Measurements from ENCODE around the gene LCN10. TPM values are rescaled to one million over a fixed set of nuclear protein-coding genes. Genes with fewer than 3 reads are reported as not detected.
"Not testable (repeated sequence)": the region's sequence is repeated elsewhere in the genome, so short reads cannot be mapped to it uniquely, and the experiment has no call there.

The LCN10 gene
- total RNA-seq: 10 to 100 TPM; 11.0 to 11.1 TPM
- 1 to 10 TPM in 2 of 3 donors, under 1 TPM in 1; 0.60 to 6.6 (median 3.1) TPM for polyA plus RNA-seq
- total RNA-seq: 0 to 0.26 (median 0.11) reads per million in 6 experiments

DNA sequence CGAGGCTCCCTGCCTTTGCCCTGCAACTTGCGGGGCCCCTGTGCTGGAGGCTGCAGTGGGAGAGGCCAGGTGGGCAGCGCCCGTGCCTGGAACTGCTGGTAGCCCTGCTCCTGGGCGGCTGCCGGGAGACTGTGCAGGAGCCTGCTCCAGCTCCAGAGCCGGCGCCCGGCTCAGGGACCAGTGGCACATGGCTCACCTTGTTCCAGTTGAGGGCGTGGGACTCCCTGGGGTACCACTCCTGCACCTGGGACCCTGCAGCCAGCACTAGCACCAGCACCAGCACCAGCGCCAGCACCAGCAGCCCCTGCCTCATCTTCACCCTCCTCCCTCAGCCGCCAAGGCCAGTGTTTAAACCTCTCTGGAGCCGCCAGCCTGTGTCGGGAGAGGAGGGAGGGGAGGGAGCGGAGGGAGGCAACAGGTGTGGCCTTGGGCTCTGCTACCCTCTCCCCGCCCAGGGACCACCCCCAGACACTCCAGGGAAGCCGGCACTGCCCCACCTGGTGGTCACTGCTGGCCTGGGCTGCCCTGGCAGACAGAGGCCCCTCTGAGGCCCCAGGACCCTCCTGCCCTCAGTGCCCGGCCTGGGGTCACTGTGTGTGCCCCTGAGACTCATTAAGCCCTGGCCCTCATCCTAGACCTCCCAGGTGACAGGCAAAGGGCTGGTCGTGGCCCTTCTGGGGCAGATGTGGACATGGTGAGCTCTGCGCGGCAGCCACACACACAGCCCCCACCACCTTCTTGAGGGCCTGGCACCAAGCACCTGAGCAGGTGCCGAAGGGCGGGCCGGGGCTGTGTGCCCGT is at the start of gene LCN10:
Gene LCN10 (minus strand): TSS at position 350 of the 801 bp plus-strand sequence. CDS start 37 bp downstream, at position 313.
- DNase-seq (no peak), ATAC-seq (no peak)
- Mint-ChIP-seq H3K4me1 (peaks cover 2 to 14% (median 9%) of the 10 kb centered on the region in 4 donors), H3K4me3 (peak within 1 kb of the TSS; percentile 62 to 88 (median 78)), H3K27me3 (no peaks in the 10 kb centered on the region), H3K36me3 (peaks cover 0 to 6% (median 0%) of the 10 kb centered on the region in 3 donors), H3K27ac (peak within 1 kb of the TSS in 5 of 10 donors; percentile 49 to 84 (median 74)), H3K9me3 (no peaks in the 10 kb centered on the region)
- POLR2A ChIA-PET: interaction anchor here (3.3 kb wide), 1 partner anchor 15 kb away, joined by 38 read pairs; no protein-coding TSS in a partner anchor

DNA sequence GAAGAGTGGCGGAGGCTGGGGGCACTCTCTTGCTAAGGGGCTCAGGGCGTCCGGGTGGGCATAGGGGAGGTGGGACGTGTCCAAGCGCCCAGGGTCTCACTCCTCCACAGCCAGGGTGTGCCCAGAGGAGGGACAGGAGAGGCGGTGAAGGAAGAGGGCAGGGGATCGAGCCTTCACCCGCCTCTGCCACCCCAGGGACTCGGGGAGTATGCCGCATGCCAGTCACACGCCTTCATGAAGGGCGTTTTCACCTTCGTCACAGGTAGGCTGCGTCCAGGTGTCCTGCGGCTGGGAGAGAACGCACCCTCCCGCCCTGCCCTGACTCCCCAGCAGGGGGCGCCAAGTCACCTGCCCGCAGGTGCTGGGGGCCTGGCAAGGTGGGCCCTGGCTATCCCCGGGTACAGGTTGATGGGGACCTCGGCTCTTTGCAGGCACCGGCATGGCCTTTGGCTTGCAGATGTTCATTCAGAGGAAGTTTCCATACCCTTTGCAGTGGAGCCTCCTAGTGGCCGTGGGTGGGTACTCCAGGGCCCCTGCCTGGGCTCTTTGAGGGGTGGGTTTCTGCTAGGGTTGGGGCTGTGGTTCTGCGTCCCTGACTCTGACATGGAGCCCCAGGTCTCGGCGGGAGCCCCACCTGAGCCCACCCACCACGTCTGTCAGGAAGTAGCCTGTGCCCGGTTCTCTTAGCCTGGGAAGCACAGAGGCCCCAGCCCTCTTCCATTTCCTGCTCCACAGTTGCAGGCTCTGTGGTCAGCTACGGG is 49.0 kb upstream of the LCN10 start:
- Mint-ChIP-seq H3K27ac (peak overlapping the region; percentile 70 to 98 (median 96)), H3K27me3 (peaks cover 0 to 5% (median 0%) of the 10 kb centered on the region in 5 donors), H3K4me3 (peak overlapping the region; percentile 83 to 92 (median 86)), H3K9me3 (no peaks in the 10 kb centered on the region), H3K36me3 (peaks cover 0 to 9% (median 3%) of the 10 kb centered on the region in 3 donors), H3K4me1 (peaks cover 8 to 44% (median 40%) of the 10 kb centered on the region in 4 donors)
- ATAC-seq (peak; percentile 36 to 41), DNase-seq (peak in 9 of 10 donors; percentile 50 to 86 (median 72))
- POLR2A ChIA-PET: interaction anchor here (0.6 to 4.9 kb wide), 8 partner anchors 8 to 449 kb away, joined by 3 to 44 read pairs (median 4); partner anchors contain the start of genes PAXX, RABL6 and TUBB4B

DNA sequence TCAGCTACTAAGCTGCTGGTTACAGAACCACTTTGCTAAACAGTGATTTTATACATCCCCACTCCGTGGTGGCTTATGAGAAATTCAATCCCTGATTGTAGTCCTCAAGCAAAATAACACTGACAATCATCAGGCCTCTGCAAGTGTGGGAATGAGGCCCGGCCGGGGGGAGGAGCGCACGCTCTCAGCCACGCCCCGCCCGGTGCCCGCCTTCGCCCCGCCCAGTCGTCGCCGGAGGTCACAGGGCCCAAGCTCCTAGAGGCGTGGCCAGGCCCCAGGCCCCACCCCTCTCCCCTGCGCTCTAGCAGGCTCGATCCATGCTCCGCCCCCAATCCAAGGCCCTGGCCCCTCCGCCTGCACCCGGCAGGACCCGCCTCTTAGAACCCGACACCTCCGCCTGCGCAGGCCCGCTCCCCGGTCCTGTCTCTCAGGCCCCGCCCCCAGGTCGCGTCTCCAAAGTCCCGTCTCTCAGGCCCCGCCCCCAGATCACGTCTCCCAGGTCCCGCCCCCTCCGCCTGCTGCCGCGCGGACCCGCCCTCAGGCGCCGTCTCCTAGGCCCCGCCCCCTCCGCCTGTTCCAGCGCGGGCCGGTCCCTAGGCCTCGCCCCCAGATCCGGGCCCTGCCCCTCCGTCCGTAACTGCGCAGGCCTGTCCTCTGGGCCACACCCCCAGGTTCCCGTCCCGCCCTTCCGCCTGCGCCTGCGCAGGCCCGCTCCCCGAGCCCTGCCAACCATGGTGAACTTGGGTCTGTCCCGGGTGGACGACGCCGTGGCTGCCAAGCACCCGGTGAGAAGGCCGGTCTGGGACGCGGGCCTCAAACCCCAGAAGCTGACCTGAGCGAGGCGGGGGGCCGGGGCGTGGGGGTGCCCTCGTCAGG is 48.1 kb upstream of the LCN10 start, which contains the start of gene TMEM141:
Gene TMEM141 (plus strand): TSS at position 705 of the 876 bp plus-strand sequence. CDS start 27 bp downstream, at position 732.
- peak; percentile 97 to 100 (median 100) for DNase-seq
- Mint-ChIP-seq H3K9me3 (no peaks in the 10 kb centered on the region), H3K36me3 (peaks cover 0 to 9% (median 3%) of the 10 kb centered on the region in 3 donors), H3K27me3 (peaks cover 0 to 5% (median 0%) of the 10 kb centered on the region in 5 donors), H3K4me1 (peaks cover 4 to 36% (median 32%) of the 10 kb centered on the region in 4 donors), H3K4me3 (peak within 1 kb of the TSS; percentile 83 to 92 (median 86)), H3K27ac (peak within 1 kb of the TSS; percentile 70 to 98 (median 96))
- peak; percentile 87 for ATAC-seq
- POLR2A ChIA-PET: interaction anchor here (0.5 to 4.9 kb wide), 13 partner anchors 9 to 450 kb away, joined by 3 to 44 read pairs (median 5); partner anchors contain the start of genes CLIC3, FBXW5, MAN1B1 and PAXX

DNA sequence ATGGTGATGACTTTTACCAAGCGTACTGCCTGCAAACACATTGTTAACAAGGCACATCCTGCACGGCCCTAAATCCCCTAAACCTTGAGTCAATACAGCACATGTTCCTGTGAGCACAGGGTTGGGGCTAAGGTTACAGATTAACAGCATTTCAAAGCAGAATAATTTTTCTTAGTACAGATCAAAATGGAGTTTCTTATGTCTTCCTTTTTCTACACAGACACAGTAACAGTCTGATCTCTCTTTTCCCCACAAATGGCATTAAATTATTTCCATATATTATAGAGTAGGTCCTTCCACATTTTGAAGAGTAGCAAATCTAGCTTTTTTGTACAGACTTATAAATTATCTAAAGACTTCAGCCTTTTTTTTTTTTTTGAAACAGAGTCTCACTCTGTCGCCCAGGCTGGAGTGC is 46.8 kb upstream of the LCN10 start:
- Mint-ChIP-seq H3K4me1 (peaks cover 4 to 33% (median 28%) of the 10 kb centered on the region in 4 donors), H3K9me3 (no peaks in the 10 kb centered on the region), H3K27me3 (peaks cover 0 to 5% (median 0%) of the 10 kb centered on the region in 5 donors), H3K36me3 (peaks cover 0 to 9% (median 3%) of the 10 kb centered on the region in 3 donors), H3K27ac (peak overlapping the region in 1 of 10 donors; percentile 69), H3K4me3 (no peak overlapping the region)
- POLR2A ChIA-PET: interaction anchor here (1.0 kb wide), 1 partner anchor 239 kb away, joined by 5 read pairs; no protein-coding TSS in a partner anchor
- DNase-seq (no peak), ATAC-seq (no peak)

DNA sequence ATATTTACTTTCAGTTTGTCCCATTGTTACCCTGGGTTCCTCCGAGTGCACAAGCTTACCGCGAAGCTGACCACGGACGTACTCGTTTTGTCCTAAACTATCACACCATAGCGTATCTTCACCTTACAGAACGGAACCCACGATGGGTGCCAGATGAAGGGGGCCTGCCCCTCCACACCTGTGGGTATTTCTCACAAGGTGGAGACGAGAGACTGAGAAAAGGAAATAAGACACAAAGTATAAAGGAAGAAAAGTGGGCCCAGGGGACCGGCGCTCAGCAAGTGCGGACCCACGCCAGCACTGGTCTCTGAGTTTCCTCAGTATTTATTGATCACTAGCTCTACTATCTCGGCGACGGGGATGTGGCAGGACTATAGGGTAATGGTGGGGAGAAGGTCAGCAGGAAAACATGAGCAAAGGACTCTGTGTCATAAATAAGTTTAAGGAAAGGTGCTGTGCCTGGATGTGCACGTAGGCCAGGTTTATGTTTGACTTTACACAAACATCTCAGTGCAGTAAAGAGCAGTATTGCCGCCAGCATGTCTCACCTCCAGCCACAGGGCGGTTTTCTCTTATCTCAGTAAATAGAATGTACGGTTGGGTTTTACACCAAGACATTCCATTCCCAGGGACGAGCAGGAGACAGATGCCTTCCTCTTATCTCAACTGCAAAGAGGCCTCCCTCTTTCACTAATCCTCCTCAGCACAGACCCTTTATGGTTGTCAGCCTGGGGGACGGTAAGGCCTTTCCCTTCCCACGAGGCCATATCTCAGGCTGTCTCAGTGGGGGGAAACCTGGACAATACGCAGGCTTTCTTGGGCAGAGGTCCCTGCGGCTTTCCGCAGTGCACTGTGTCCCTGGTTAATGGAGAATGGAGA is 46.1 kb upstream of the LCN10 start:
- Mint-ChIP-seq H3K4me1 (peaks cover 4 to 33% (median 28%) of the 10 kb centered on the region in 4 donors), H3K4me3 (peak overlapping the region in 1 of 10 donors; percentile 70), H3K27ac (peak overlapping the region in 3 of 10 donors; percentile 12 to 40 (median 21))
- not testable (repeated sequence) for H3K27me3 Mint-ChIP-seq, ATAC-seq, H3K9me3 Mint-ChIP-seq, H3K36me3 Mint-ChIP-seq, DNase-seq
- POLR2A ChIA-PET: interaction anchor here (0.9 to 1.3 kb wide), 3 partner anchors 240 to 247 kb away, joined by 3 to 5 read pairs (median 5); no protein-coding TSS in a partner anchor

DNA sequence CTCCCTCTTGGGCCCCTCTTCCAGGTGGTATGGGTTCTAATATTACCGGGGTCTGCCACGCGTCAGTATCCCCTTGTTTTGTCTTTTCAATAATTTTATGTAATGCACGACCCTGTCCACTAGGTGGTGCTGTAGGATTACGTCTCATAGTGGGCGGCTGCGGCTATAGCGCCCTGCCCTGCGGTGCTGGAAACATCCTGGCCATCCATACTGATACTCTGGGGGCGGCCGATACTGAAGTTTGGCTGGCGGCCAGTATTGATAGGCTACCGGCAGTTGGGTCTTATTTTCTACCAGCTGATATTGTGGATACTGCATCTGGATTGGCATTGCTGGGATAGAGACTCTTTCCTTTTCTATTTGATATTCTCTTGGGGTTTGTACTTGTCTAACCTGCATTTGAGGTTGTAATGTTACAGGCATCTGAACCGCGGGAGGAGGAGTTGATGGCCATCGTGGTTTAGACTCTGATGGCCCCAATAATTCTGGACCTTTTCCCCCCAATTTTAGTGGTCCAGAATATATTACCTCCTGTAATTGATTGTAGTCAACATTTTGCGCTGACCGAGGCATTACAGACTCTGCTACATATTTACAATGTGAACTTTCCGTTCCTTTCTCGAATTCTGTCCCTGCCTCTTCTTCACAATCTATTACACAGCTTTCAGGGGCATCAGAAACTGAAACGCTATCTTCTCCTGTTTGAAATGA is 45.1 kb upstream of the LCN10 start:
- POLR2A ChIA-PET: interaction anchor here (0.9 to 1.3 kb wide), 3 partner anchors 243 to 248 kb away, joined by 3 to 5 read pairs (median 4); no protein-coding TSS in a partner anchor
- ATAC-seq (no peak), DNase-seq (peak; percentile 38 to 86 (median 70))
- Mint-ChIP-seq H3K27me3 (peaks cover 0 to 5% (median 2%) of the 10 kb centered on the region in 5 donors), H3K27ac (no peak overlapping the region), H3K4me3 (peak overlapping the region in 1 of 10 donors; percentile 3), H3K36me3 (peaks cover 0 to 2% (median 0%) of the 10 kb centered on the region in 3 donors), H3K4me1 (peaks cover 1 to 33% (median 25%) of the 10 kb centered on the region in 4 donors), H3K9me3 (no peaks in the 10 kb centered on the region)

DNA sequence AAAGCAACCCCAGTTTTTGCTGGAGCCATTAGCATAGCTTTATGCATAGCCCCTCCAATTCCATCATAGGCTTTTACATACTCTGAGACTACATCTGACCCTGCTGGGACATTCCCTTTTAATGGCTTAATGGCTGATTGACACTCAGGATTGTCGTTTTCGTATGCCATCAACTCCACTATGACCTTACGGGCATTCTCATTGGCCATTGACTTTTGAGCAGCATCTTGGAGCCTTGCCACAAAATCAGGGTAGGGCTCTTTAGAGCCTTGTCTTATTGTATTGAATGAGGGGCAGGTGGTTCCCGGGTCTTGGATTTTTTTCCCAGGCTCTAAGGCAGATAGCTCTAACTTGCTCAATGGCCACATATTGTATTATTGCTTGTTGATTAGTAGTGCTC is 44.2 kb upstream of the LCN10 start:
- H3K27me3 Mint-ChIP-seq, ATAC-seq, DNase-seq, H3K4me3 Mint-ChIP-seq, H3K36me3 Mint-ChIP-seq, H3K9me3 Mint-ChIP-seq, H3K27ac Mint-ChIP-seq: not testable (repeated sequence)
- POLR2A ChIA-PET: interaction anchor here (1.0 kb wide), 1 partner anchor 244 kb away, joined by 4 read pairs; no protein-coding TSS in a partner anchor
- peaks cover 1 to 29% (median 19%) of the 10 kb centered on the region in 4 donors for H3K4me1 Mint-ChIP-seq

DNA sequence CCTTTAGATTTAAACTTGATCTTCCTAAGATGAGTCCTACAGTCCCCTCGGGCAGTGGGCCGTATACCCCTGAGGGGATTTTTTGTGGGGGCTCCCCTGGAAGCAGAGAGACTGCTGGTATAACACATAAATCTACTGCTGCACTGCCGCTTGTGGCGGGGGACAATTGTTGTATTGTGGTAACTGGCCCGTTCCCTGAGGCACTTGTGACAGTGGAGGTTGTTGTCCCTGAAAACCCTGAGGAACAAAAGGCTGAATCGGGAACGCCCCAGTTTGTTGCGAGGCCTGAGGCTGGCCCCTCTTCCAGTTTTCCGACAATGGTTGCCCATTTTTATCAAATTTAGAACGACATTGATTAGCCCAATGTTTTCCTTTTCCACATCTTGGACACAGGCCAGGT is 43.7 kb upstream of the LCN10 start:
- DNase-seq: no peak
- Mint-ChIP-seq H3K36me3 (no peaks in the 10 kb centered on the region), H3K4me1 (peaks cover 1 to 25% (median 16%) of the 10 kb centered on the region in 4 donors), H3K4me3 (no peak overlapping the region), H3K9me3 (no peaks in the 10 kb centered on the region), H3K27me3 (peaks cover 0 to 5% (median 3%) of the 10 kb centered on the region in 5 donors), H3K27ac (no peak overlapping the region)
- POLR2A ChIA-PET: interaction anchor here (0.6 kb wide), 2 partner anchors 346 to 788 kb away, joined by 3 to 6 read pairs; no protein-coding TSS in a partner anchor
- no peak for ATAC-seq

DNA sequence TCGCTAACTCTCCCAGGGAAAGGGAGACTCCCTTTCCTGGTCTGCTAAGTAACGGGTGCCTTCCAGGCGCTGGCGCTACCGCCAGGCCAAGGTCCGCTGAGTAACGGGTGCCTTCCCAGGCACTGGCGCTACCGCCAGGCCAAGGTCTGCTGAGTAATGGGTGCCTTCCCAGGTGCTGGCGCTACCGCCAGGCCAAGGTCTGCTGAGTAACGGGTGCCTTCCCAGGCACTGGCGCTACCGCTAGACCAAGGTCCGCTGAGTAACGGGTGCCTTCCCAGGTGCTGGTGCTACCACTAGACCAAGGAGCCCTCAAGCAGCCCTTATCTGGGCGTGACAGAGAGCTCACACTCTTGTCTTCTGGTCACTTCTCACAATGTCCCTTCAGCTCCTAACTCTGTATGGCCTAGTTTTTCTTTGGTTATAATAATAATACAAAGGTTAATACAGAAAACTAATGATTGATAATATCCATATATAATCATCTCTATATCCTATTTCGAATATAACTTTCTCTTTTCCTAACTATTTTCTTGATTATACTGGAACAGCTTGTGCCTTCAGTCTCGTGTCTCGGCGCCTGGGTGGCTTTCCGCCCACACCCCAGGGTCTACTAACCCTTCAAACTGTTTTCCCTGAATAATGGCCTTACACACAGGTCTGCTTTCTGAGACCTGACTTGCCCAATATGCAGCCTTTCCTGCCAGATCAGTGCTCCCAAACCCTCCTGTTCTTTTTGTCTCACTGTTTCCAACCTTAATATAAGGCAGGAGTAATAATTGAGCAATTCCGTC is 43.0 kb upstream of the LCN10 start:
- not testable (repeated sequence) for H3K4me3 Mint-ChIP-seq, H3K36me3 Mint-ChIP-seq, H3K27me3 Mint-ChIP-seq, ATAC-seq, H3K9me3 Mint-ChIP-seq, H3K27ac Mint-ChIP-seq, DNase-seq
- POLR2A ChIA-PET: interaction anchor here (0.6 kb wide), 2 partner anchors 347 to 788 kb away, joined by 3 to 6 read pairs; no protein-coding TSS in a partner anchor
- peaks cover 1 to 24% (median 14%) of the 10 kb centered on the region in 4 donors for H3K4me1 Mint-ChIP-seq

Data from naive thymus-derived CD8-positive, alpha-beta T cell (primary cell).